ENCODE results near the gene RBP7.

Gene RBP7

DNA sequence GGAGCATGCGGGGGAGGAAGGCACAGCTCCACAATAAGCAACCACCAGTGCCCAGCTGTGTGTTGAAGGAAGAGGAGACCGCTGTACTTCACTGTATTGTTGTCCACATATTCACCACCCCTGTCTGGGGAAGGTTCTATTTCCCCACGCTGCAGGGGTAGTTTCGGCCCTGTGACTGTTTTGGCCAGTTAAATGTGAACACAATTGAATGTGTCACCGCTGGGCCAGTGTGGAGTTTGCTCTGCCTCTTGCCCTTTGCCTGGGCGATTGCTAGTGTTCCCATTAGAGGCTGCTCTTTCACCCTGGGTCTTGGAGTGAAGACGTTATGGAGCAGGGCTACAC lies 68.3 kb downstream of the RBP7 start:
- no peak for DNase-seq (ENCODE audit: low read depth in 2 of 2)
